Heart right ventricle (tissue), 16 donors: ENCODE measurements around the gene LONRF3. TPM values are rescaled to one million over a fixed set of nuclear protein-coding genes. Genes with fewer than 3 reads are reported as not detected.
A peak's percentile ranks its signal among the peaks of the same experiment; 100 is the strongest.
"Not testable (repeated sequence)": the region's sequence is repeated elsewhere in the genome, so short reads cannot be mapped to it uniquely, and the experiment has no call there.

Experiments used
- ATAC-seq, 8 donors: fragments of 200-7000 bp; cut with Tn5 transposase; one replicate each; pipeline ENCODE4 v1.9.1; 2020; ENCODE audit warnings: mild to moderate bottlenecking in 8 of 8, moderate library complexity in 8 of 8, moderate number of reproducible peaks in 1 of 8
- DNase-seq, 2 donors: peaks; one replicate each; pipeline ENCODE4 v3.0.0-alpha.2; 2020
- H3K27ac ChIP-seq, 10 donors: fragments of 200-600 bp; sonication (generic) in 2 of 10; one replicate each; pipeline versions ENCODE4 v1.5.0 to v1.8.0; 2020 to 2022; ENCODE audit warnings: mild to moderate bottlenecking in 3 of 10
- H3K27me3 ChIP-seq, 7 donors: fragments of 200-600 bp; one replicate each; pipeline ENCODE4 v1.8.0; 2021 to 2022; ENCODE audit warnings: mild to moderate bottlenecking in 2 of 7
- H3K36me3 ChIP-seq, 9 donors: fragments of 200-600 bp; sonication (generic) in 1 of 9; one replicate each; pipeline versions ENCODE4 v1.5.0 to v1.8.0; 2020 to 2022; ENCODE audit warnings: mild to moderate bottlenecking in 2 of 9
- H3K4me1 ChIP-seq, 9 donors: fragments of 200-600 bp; sonication (generic) in 1 of 9; one replicate each; pipeline versions ENCODE4 v1.5.0 to v1.8.0; 2020 to 2022; ENCODE audit warnings: mild to moderate bottlenecking in 4 of 9
- H3K4me3 ChIP-seq, 10 donors: fragments of 200-600 bp; sonication (generic) in 2 of 10; one replicate each; pipeline versions ENCODE4 v1.5.0 to v1.8.0; 2020 to 2022; ENCODE audit warnings: mild to moderate bottlenecking in 7 of 10, moderate library complexity in 2 of 10
- H3K9me3 ChIP-seq, 11 donors: fragments of 200-600 bp in 10 of 11; sonication (generic) in 2 of 11; one replicate each; pipeline versions ENCODE4 v1.5.0 to v1.8.0; 2013 to 2022; ENCODE audit warnings: mild to moderate bottlenecking in 2 of 11, control low read depth in 1 of 11, moderate library complexity in 1 of 11
- CTCF ChIP-seq, 9 donors: fragments of 200-600 bp; sonication (generic) in 2 of 9; IDR thresholded peaks; one replicate each; pipeline versions ENCODE4 v1.5.0 to v1.8.0; 2021 to 2022; ENCODE audit warnings: antibody characterized with exemption in 9 of 9, mild to moderate bottlenecking in 5 of 9, moderate library complexity in 1 of 9
- WGBS, 2 donors: extraction: QIAGEN DNeasy Blood & Tissue Kit; methylation state at CpG; one replicate each; pipeline ENCODE4 v1.1.7; 2013; ENCODE audit warnings: inconsistent platforms in 1 of 2; 5-methylcytosine and 5-hydroxymethylcytosine counted together
- intact Hi-C, 10 donors: fragments of 100-400 bp; cut with DNase I; formaldehyde crosslinking; loops; one replicate each; pipeline versions ENCODE4 v1.11.1 to v1.14.2; 2022
- polyA plus RNA-seq, 2 donors: library from polyadenylated mRNA; stranded (reverse); fragments of 200-250 nt; gene quantifications; one replicate each; pipeline ENCODE4 v1.2.3, GENCODE V29; 2013
- total RNA-seq, 10 donors: library from RNA; stranded (reverse); fragmentation: NEBNext Ultra II Directional in 3 of 10; extraction: Animal tissue kit (Norgen Biotek cat#: 25700) in 3 of 10; gene quantifications; one replicate each; pipeline versions ENCODE4 v1.2.1 to v1.2.4, GENCODE V29; 2021 to 2023
- donor health status: Arrhythmogenic right ventricular cardiomyopathy.
- donor health status: ischemic (EF 13 %, LVEDD 7.1; RV severe dilation, severe dysfunction).
- donor health status: healthy with polysubstance abuse.
- donor health status: DM: no; HTN: yes; CAD: no.
- donor health status: DM: no; HTN: no; CAD: no.
- donor health status: ischemic (EF 25% LVEDD 6.9; RV normal size, moderate dysfunction).
- donor health status: ischemic (EF 25% LVEDD 5.7; RV mildly dilated, moderate dysfunction).
- donor health status: healthy.
- donor health status: DM: yes; HTN: yes; CAD: no.
- donor health status: Ischemic cardiomyopathy.
- donor health status: ischemic (EF 35%, LVEDD 5.7; RV mildly dilated, moderate dysfunction).
- donor health status: nonischemic (EF 11% LVEDD 7.7; RV severe dilation, severe dysfunction).
- donor health status: DM: yes; HTN: yes; CAD: no.
- donor health status: PGD.
- donor health status: ischemic (EF 29% LVEDD 5.4; RV normal size, mild dysfunction).
- donor health status: nonischemic (EF 23%, LVEDD 6.1; RV moderate dilation, normal function).

LONRF3 gene
- total and polyA plus RNA-seq, 12 donors: 0.43 to 6.1 (median 1.3) TPM

- TF ChIP-seq CTCF (IDR thresholded peaks at IDR 0.05): no peak
- H3K4me1 ChIP-seq: peaks cover 0 to 13% (median 0%) of the 10 kb centered on the region in 9 donors
- intact Hi-C loops: no loop called here
- WGBS, 2 donors: 90% methylated on average over 1 of the region's 1 CpG
- no peak overlapping the region for H3K4me3 ChIP-seq
- no peak for ATAC-seq
- H3K9me3 ChIP-seq: peaks cover 0 to 11% (median 0%) of the 10 kb centered on the region in 11 donors
- no peaks in the 10 kb centered on the region for H3K27me3 ChIP-seq
- H3K36me3 ChIP-seq: peaks cover 0 to 33% (median 0%) of the 10 kb centered on the region in 9 donors
- no peak for DNase-seq
- H3K27ac ChIP-seq: no peak overlapping the region
Observed at GRCh38 chrX:119017077-119017476, 42.7 kb downstream of the LONRF3 start.

GRCh38 chrX:119025900-119026299, 51.5 kb downstream of the LONRF3 start:
- TF ChIP-seq CTCF (IDR thresholded peaks at IDR 0.05): no peak
- H3K27me3 ChIP-seq: no peaks in the 10 kb centered on the region
- no peak for ATAC-seq
- intact Hi-C loops: no loop called here
- H3K27ac ChIP-seq: no peak overlapping the region
- DNase-seq: no peak
- H3K9me3 ChIP-seq: no peaks in the 10 kb centered on the region
- 96 to 97% methylated on average over 5 of the region's 5 CpGs for WGBS, 2 donors
- H3K4me3 ChIP-seq: no peak overlapping the region
- H3K4me1 ChIP-seq: peaks cover 0 to 3% (median 0%) of the 10 kb centered on the region in 9 donors
- no peaks in the 10 kb centered on the region for H3K36me3 ChIP-seq

GRCh38 chrX:119026344-119026743, 51.9 kb downstream of the LONRF3 start:
- H3K4me3 ChIP-seq, H3K27ac ChIP-seq, ATAC-seq, H3K36me3 ChIP-seq, H3K27me3 ChIP-seq, DNase-seq, H3K4me1 ChIP-seq, H3K9me3 ChIP-seq, intact Hi-C loops: not testable (repeated sequence)
- 97 to 100% methylated on average over 2 of the region's 2 CpGs for WGBS, 2 donors

GRCh38 chrX:119027960-119028732, 53.7 kb downstream of the LONRF3 start:
- H3K27me3 ChIP-seq, H3K4me1 ChIP-seq, H3K9me3 ChIP-seq, H3K4me3 ChIP-seq, intact Hi-C loops, H3K36me3 ChIP-seq: not testable (repeated sequence)
- ATAC-seq (peak in 1 of 8 donors; percentile 38), DNase-seq (peak in 1 of 2 donors; percentile 14)
- 91 to 92% methylated on average over 18 to 28 of the region's 28 CpGs for WGBS, 2 donors
- H3K27ac ChIP-seq: peak overlapping the region in 2 of 10 donors; percentile 14 to 44

GRCh38 chrX:119028733-119029330, 54.4 kb downstream of the LONRF3 start:
- Histone ChIP-seq H3K27me3 (no peaks in the 10 kb centered on the region), H3K4me3 (no peak overlapping the region), H3K36me3 (no peaks in the 10 kb centered on the region), H3K27ac (peak overlapping the region in 2 of 10 donors; percentile 14 to 44), H3K4me1 (peaks cover 0 to 3% (median 0%) of the 10 kb centered on the region in 9 donors), H3K9me3 (peaks cover 0 to 7% (median 0%) of the 10 kb centered on the region in 11 donors)
- intact Hi-C loops: no loop called here
- 38 to 57% methylated on average over 1 of the region's 1 CpG for WGBS, 2 donors
- peak in 5 of 8 donors; percentile 38 to 85 (median 61) for ATAC-seq
- no peak for DNase-seq
- TF ChIP-seq CTCF (IDR thresholded peaks at IDR 0.05): no peak

GRCh38 chrX:119029656-119030055, 55.2 kb downstream of the LONRF3 start:
- H3K4me3 ChIP-seq, H3K36me3 ChIP-seq, DNase-seq, H3K27ac ChIP-seq, intact Hi-C loops, H3K4me1 ChIP-seq, ATAC-seq, H3K27me3 ChIP-seq: not testable (repeated sequence)
- 98 to 100% methylated on average over 3 to 9 of the region's 10 CpGs for WGBS, 2 donors
- H3K9me3 ChIP-seq: peaks cover 0 to 16% (median 0%) of the 10 kb centered on the region in 11 donors
